IPS DF 6.9 (cell line): Measurements from ENCODE around the gene TIAM1.

Experiments used
- DNase-seq: peaks from one replicate; pipeline ENCODE4 v3.0.0-alpha.2; 2013; ENCODE audit warnings: low read depth, low spot score
- H3K27ac ChIP-seq: one replicate; pipeline ENCODE4 v1.5.1; 2013; ENCODE audit warnings: low read length, control low read depth
- H3K27me3 ChIP-seq: 2 replicates; pipeline ENCODE4 v1.6.1; 2013; ENCODE audit warnings: mild to moderate bottlenecking, low read length; ENCODE audit not compliant: control insufficient read depth, insufficient read depth
- H3K36me3 ChIP-seq: 2 replicates; pipeline ENCODE4 v1.6.1; 2013; ENCODE audit warnings: low read length; ENCODE audit not compliant: control insufficient read depth, insufficient read depth
- H3K4me1 ChIP-seq: 2 replicates; pipeline ENCODE4 v1.6.1; 2013; ENCODE audit warnings: low read length; ENCODE audit not compliant: control insufficient read depth, insufficient read depth
- H3K4me3 ChIP-seq: 2 replicates; pipeline ENCODE4 v1.5.1; 2013; ENCODE audit warnings: mild to moderate bottlenecking, low read length
- H3K9me3 ChIP-seq: 2 replicates; pipeline ENCODE4 v1.6.1; 2013; ENCODE audit warnings: low read length, inconsistent platforms; ENCODE audit not compliant: control insufficient read depth, insufficient read depth
- WGBS: extraction: QIAGEN DNeasy Blood & Tissue Kit; methylation state at CpG from one replicate; pipeline ENCODE4 v1.1.7; 2013; ENCODE audit warnings: mixed read lengths, missing lambda C conversion rate; ENCODE audit not compliant: insufficient read length, insufficient coverage; 5-methylcytosine and 5-hydroxymethylcytosine counted together

The TIAM1 gene

GRCh38 chr21:31164713-31165694 is 179.1 kb downstream of the TIAM1 start:
- no peaks in the 10 kb centered on the region for H3K9me3 ChIP-seq
- H3K4me1 ChIP-seq, result no peaks in the 10 kb centered on the region
- H3K27me3 ChIP-seq, result no peaks in the 10 kb centered on the region
- no peak for DNase-seq
- H3K27ac ChIP-seq, result no peak overlapping the region
- no peaks in the 10 kb centered on the region for H3K36me3 ChIP-seq
- no peak overlapping the region for H3K4me3 ChIP-seq
- WGBS, result no CpG with 5 or more reads among the region's 8 CpGs

GRCh38 chr21:31162827-31163226 is 181.2 kb downstream of the TIAM1 start:
- no peaks in the 10 kb centered on the region for H3K9me3 ChIP-seq
- WGBS, result no CpG with 5 or more reads among the region's 4 CpGs
- H3K36me3 ChIP-seq, result no peaks in the 10 kb centered on the region
- H3K27ac ChIP-seq, result no peak overlapping the region
- H3K4me1 ChIP-seq, result no peaks in the 10 kb centered on the region
- no peak overlapping the region for H3K4me3 ChIP-seq
- no peak for DNase-seq
- no peaks in the 10 kb centered on the region for H3K27me3 ChIP-seq

GRCh38 chr21:31162079-31162699 is 181.9 kb downstream of the TIAM1 start:
- Histone ChIP-seq H3K4me3 (no peak overlapping the region), H3K4me1 (no peaks in the 10 kb centered on the region), H3K27ac (no peak overlapping the region), H3K9me3 (no peaks in the 10 kb centered on the region), H3K36me3 (no peaks in the 10 kb centered on the region), H3K27me3 (no peaks in the 10 kb centered on the region)
- DNase-seq, result no peak
- no CpG with 5 or more reads among the region's 4 CpGs for WGBS

- H3K27ac ChIP-seq, result no peak overlapping the region
Measured at GRCh38 chr21:31161157-31161556, 182.9 kb downstream of the TIAM1 start.

DNA sequence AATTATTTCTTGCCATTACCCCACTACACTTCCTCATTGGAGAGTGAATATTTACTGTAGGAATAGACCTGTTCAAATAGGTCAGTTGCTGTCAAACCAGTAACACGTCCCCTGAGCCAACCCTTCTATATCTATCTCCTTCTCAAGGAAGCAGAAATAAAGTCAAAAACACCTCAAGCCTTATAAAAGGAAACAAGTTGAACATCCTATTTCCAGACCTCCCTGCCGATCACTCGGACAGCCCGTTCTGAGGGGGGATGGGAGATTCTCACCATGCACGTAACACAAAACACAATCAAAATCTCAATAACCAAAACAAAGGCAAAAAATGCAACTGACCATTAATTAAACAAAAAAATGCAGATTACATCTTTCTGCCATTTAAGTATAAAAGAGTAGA is 184.3 kb downstream of the TIAM1 start:
- Histone ChIP-seq H3K36me3 (no peaks in the 10 kb centered on the region), H3K27me3 (no peaks in the 10 kb centered on the region), H3K27ac (no peak overlapping the region), H3K9me3 (no peaks in the 10 kb centered on the region), H3K4me3 (no peak overlapping the region), H3K4me1 (no peaks in the 10 kb centered on the region)
- DNase-seq, result no peak
- WGBS, result no CpG with 5 or more reads among the region's 5 CpGs

More at GRCh38 chr21:31161157-31161556, 182.9 kb downstream of the TIAM1 start:
- Histone ChIP-seq H3K27me3 (no peaks in the 10 kb centered on the region), H3K4me1 (no peaks in the 10 kb centered on the region), H3K36me3 (no peaks in the 10 kb centered on the region), H3K4me3 (no peak overlapping the region), H3K9me3 (no peaks in the 10 kb centered on the region)
- no CpG with 5 or more reads among the region's 5 CpGs for WGBS
- DNase-seq, result no peak

DNA sequence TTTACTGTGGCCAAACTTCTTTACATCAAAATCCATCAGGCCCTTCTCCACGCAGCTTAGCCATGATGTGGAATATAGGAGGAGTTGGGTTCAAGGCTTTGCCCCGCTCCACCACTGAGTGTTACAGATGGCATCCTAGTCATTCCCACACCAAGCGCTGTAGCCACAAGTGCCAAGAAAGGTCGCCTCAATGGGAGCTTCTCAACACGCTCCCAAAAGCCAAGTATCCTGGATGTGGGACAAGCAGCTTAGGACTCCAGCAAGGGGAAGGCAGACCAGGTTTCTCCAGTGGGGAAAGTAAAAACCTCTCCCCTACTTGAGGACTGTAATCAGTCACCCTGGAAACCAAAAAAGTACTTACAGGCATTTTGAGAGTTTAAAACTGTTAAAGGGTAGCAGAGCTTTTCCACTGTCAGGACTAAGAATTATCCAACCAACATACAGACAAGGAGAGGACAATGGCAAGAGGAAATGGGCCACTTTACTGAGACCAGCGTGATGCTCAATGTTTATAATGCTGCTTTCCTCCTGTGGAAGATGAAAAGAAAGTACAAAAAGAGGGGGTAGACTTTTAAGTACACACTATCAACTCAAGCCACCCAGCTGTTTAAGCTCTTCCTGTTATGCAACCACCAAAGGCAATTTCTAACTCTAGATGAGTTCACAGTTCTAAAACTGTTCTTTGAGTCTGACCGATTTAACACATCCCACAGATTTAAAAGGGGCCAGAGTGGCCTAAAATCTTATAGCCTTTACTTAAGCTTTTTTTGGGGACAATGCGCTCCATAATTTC is 185.1 kb downstream of the TIAM1 start:
- no peaks in the 10 kb centered on the region for H3K36me3 ChIP-seq
- H3K27me3 ChIP-seq, result no peaks in the 10 kb centered on the region
- no peaks in the 10 kb centered on the region for H3K9me3 ChIP-seq
- no CpG with 5 or more reads among the region's 8 CpGs for WGBS
- no peaks in the 10 kb centered on the region for H3K4me1 ChIP-seq
- no peak overlapping the region for H3K4me3 ChIP-seq
- DNase-seq, result no peak
- peak overlapping the region; percentile 84 for H3K27ac ChIP-seq

DNA sequence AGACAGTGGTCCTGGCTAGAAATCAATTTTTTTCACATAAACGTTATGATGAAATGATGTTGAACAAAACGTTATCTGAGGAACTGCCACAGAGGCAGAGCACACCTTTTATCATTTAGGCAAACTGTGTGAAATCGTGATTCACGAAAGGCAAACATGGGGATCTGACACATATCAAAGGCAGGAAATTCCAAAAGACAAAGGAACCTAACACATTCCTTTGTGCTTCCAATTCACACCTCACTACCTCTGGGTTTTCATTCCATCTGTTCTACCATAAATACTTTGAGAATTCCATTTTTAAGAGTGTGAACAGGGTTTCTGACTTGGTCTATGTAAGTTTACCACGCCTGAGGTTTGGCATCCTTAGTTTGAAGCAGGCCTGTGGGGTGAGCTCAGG is 186.3 kb downstream of the TIAM1 start:
- no peaks in the 10 kb centered on the region for H3K36me3 ChIP-seq
- WGBS, result no CpG with 5 or more reads among the region's 5 CpGs
- H3K4me1 ChIP-seq, result no peaks in the 10 kb centered on the region
- H3K27me3 ChIP-seq, result no peaks in the 10 kb centered on the region
- no peak for DNase-seq
- no peaks in the 10 kb centered on the region for H3K9me3 ChIP-seq
- no peak overlapping the region for H3K4me3 ChIP-seq
- H3K27ac ChIP-seq, result no peak overlapping the region

DNA sequence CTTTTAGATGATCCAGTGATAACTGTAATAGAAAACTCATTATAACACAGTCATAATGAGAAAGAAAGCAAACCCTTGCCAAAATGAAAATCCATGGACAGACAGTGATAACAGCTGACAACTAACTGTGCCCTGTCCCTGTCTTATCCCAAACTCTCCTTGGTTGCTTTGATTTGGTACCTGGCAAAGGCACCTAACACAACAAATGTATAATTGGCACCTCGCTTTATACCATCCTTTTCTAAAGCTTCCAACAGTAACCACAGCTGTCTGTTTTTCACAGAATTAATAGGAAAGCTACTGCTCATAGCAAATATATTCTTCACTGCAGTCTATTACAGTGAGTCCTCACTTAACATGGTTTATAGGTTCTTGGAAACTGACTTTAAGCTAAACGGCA is 187.4 kb downstream of the TIAM1 start:
- Histone ChIP-seq H3K27me3 (no peaks in the 10 kb centered on the region), H3K27ac (no peak overlapping the region), H3K4me1 (no peaks in the 10 kb centered on the region), H3K36me3 (no peaks in the 10 kb centered on the region), H3K9me3 (no peaks in the 10 kb centered on the region), H3K4me3 (no peak overlapping the region)
- DNase-seq, result no peak
- no CpG with 5 or more reads among the region's 2 CpGs for WGBS

- no peak overlapping the region for H3K4me3 ChIP-seq
- H3K27ac ChIP-seq, result no peak overlapping the region
- DNase-seq, result no peak
- H3K36me3 ChIP-seq, result no peaks in the 10 kb centered on the region
- no peaks in the 10 kb centered on the region for H3K4me1 ChIP-seq
- H3K27me3 ChIP-seq, result no peaks in the 10 kb centered on the region
- no peaks in the 10 kb centered on the region for H3K9me3 ChIP-seq
Measured at GRCh38 chr21:31156169-31156568, 187.9 kb downstream of the TIAM1 start.
